OCI-LY7 (cell line): ENCODE results near the gene MYO9B. TPM values are rescaled to one million over a fixed set of nuclear protein-coding genes. Genes with fewer than 3 reads are reported as not detected.

ENCODE experiments used
- BruUV-seq: library from RNA; stranded (reverse); fragments of 400-500 nt; replicated peaks from 2 replicates; lab custom pipeline; 2021; lab: Mats Ljungman, UMichigan
- CTCF ChIA-PET: fragments of 300-600 bp; sonication (Branson Sonifier 250); formaldehyde crosslinking; loops from one replicate; lab custom pipeline; 2022; ENCODE audit warnings: antibody characterized with exemption; ENCODE audit not compliant: unreplicated experiment; lab: Charles Lee
- POLR2A ChIA-PET: fragments of 300-600 bp; sonication (Branson Sonifier 250); formaldehyde crosslinking; loops from one replicate; lab custom pipeline; 2022; ENCODE audit warnings: antibody characterized with exemption; lab: Charles Lee
- DNase-seq: peaks from one replicate; pipeline ENCODE4 v3.0.0-alpha.2; 2015; ENCODE audit warnings: low spot score
- H2AFZ ChIP-seq: fragments of 200-600 bp; sonication (generic), shearing (Covaris generic); 2 replicates; pipeline ENCODE4 v1.6.1; 2014; ENCODE audit warnings: mild to moderate bottlenecking, antibody characterized with exemption, low read length, moderate library complexity
- H3K27ac ChIP-seq: fragments of 200-600 bp; sonication (generic); 2 replicates; pipeline ENCODE4 v1.5.1; 2014; ENCODE audit warnings: mixed run types, low read depth, mild to moderate bottlenecking, moderate library complexity, low read length, inconsistent platforms; ENCODE audit not compliant: poor library complexity, severe bottlenecking
- H3K36me3 ChIP-seq: fragments of 200-600 bp; sonication (generic); 2 replicates; pipeline ENCODE4 v1.6.1; 2014; ENCODE audit warnings: mild to moderate bottlenecking, antibody characterized with exemption, low read length, moderate library complexity, mixed read lengths; ENCODE audit not compliant: insufficient read depth
- H3K4me1 ChIP-seq: fragments of 200-600 bp; sonication (generic); 2 replicates; pipeline ENCODE4 v1.5.1; 2014; ENCODE audit warnings: mild to moderate bottlenecking, low read length; ENCODE audit not compliant: insufficient read depth, poor library complexity, severe bottlenecking
- H3K4me2 ChIP-seq: fragments of 200-600 bp; sonication (generic); 2 replicates; pipeline ENCODE4 v1.6.1; 2014; ENCODE audit warnings: mild to moderate bottlenecking, low read length
- H3K4me3 ChIP-seq: fragments of 200-600 bp; sonication (generic); 2 replicates; pipeline ENCODE4 v1.5.1; 2014; ENCODE audit warnings: mild to moderate bottlenecking, low read depth, low read length; ENCODE audit not compliant: poor library complexity, severe bottlenecking
- H3K79me2 ChIP-seq: fragments of 200-600 bp; sonication (generic); 2 replicates; pipeline ENCODE4 v1.6.1; 2016; ENCODE audit warnings: low read depth, mild to moderate bottlenecking, low read length, moderate library complexity, mixed read lengths; ENCODE audit not compliant: insufficient read depth
- H3K9me2 ChIP-seq: fragments of 200-600 bp; sonication (generic); 2 replicates; pipeline ENCODE4 v1.6.1; 2016; ENCODE audit warnings: mild to moderate bottlenecking, low read length, mixed read lengths; ENCODE audit not compliant: insufficient read depth
- H3K9me3 ChIP-seq: fragments of 200-600 bp; sonication (generic); 2 replicates; pipeline ENCODE4 v1.6.1; 2014; ENCODE audit warnings: mild to moderate bottlenecking, mixed run types, low read length, mixed read lengths
- H4K20me1 ChIP-seq: fragments of 200-600 bp; sonication (generic); 2 replicates; pipeline ENCODE4 v1.6.1; 2014; ENCODE audit warnings: mild to moderate bottlenecking, antibody characterized with exemption, low read length, moderate library complexity, mixed read lengths; ENCODE audit not compliant: insufficient read depth
- CTCF ChIP-seq: fragments of 200-600 bp; sonication (generic); conservative IDR thresholded peaks from 2 replicates; pipeline ENCODE4 v1.5.1; 2014; ENCODE audit warnings: mild to moderate bottlenecking, antibody characterized with exemption, low read length, moderate library complexity, mixed read lengths
- EZH2phosphoT487 ChIP-seq: fragments of 200-600 bp; sonication (generic); IDR thresholded peaks from 2 replicates; pipeline ENCODE4 v1.6.1; 2018; ENCODE audit warnings: low read depth, borderline replicate concordance, mild to moderate bottlenecking, mixed run types, antibody characterized with exemption, low read length, moderate library complexity, mixed read lengths
- intact Hi-C: fragments of 100-400 bp; cut with micrococcal nuclease; formaldehyde crosslinking; loops from one replicate; pipeline ENCODE4 v1.10.0; 2022; ENCODE audit not compliant: unreplicated experiment
- total RNA-seq, 2 experiments: library from RNA; depleted of rRNA in 1 of 2; stranded (reverse); fragments of >200 nt in 1 of 2; shearing (Covaris generic) in 1 of 2; gene quantifications; 2 replicates each; pipeline ENCODE4 v1.2.3, GENCODE V29; 2014 to 2022

The MYO9B gene
- total RNA-seq, 2 experiments from 2014 or later: 74.7 to 150 TPM

- Histone ChIP-seq H3K9me3 (no peaks in the 10 kb centered on the region), H4K20me1 (no peaks in the 10 kb centered on the region), H3K9me2 (no peaks in the 10 kb centered on the region), H3K4me3 (peak overlapping the region; percentile 69), H2AFZ (peak overlapping the region; percentile 18; the same call in 1 of the 2 replicates), H3K4me1 (peaks cover 25% of the 10 kb centered on the region), H3K27ac (peak overlapping the region; percentile 58), H3K4me2 (peak overlapping the region; percentile 87), H3K36me3 (peaks cover 42% of the 10 kb centered on the region; the same call in 1 of the 2 replicates), H3K79me2 (peaks cover 12% of the 10 kb centered on the region; the same call in 1 of the 2 replicates)
- DNase-seq: peak; percentile 82
- CTCF ChIA-PET: interaction anchor here (0.6 kb wide), 1 partner anchor 9 kb away, joined by 10 read pairs; the partner anchor contains the start of gene OCEL1
- POLR2A ChIA-PET: interaction anchor here (0.5 to 1.5 kb wide), 4 partner anchors 32 to 753 kb away, joined by 3 to 5 read pairs (median 4); partner anchors contain the start of gene BABAM1
- no TSS peak for BruUV-seq
- no peak for TF ChIP-seq EZH2phosphoT487
- peak; percentile 73 for TF ChIP-seq CTCF
- intact Hi-C loops: no loop called here
These were observed 159.9 kb downstream of the MYO9B start for GRCh38 chr19:17235300-17235970.

GRCh38 chr19:17235971-17236777 lies 160.6 kb downstream of the MYO9B start:
- H3K9me2 ChIP-seq: no peaks in the 10 kb centered on the region
- TF ChIP-seq CTCF (no peak), EZH2phosphoT487 (no peak)
- peaks cover 25% of the 10 kb centered on the region for H3K4me1 ChIP-seq
- H3K79me2 ChIP-seq: peaks cover 12% of the 10 kb centered on the region; the same call in 1 of the 2 replicates
- H2AFZ ChIP-seq: peak overlapping the region; percentile 18; the same call in 1 of the 2 replicates
- BruUV-seq: no TSS peak
- peak overlapping the region; percentile 69 for H3K4me3 ChIP-seq
- peak; percentile 44 for DNase-seq
- H3K9me3 ChIP-seq: no peaks in the 10 kb centered on the region
- H4K20me1 ChIP-seq: no peaks in the 10 kb centered on the region
- POLR2A ChIA-PET: interaction anchor here (0.5 to 1.5 kb wide), 3 partner anchors 12 to 75 kb away, joined by 3 read pairs; partner anchors contain the start of gene BABAM1
- intact Hi-C loops: no loop called here
- H3K36me3 ChIP-seq: peaks cover 35% of the 10 kb centered on the region; the same call in 1 of the 2 replicates
- CTCF ChIA-PET: no interaction called here
- peak overlapping the region; percentile 58 for H3K27ac ChIP-seq
- peak overlapping the region; percentile 87 for H3K4me2 ChIP-seq
